Vagina (tissue), 2 donors: Measurements from ENCODE around the gene VEZF1.

ENCODE experiments used
- POLR2A ChIP-seq, 2 donors: fragments of 450-650 bp; IDR thresholded peaks; one replicate each; pipeline ENCODE4 v1.6.1; 2017; ENCODE audit warnings: antibody characterized with exemption in 2 of 2, mild to moderate bottlenecking in 2 of 2, moderate library complexity in 2 of 2
- POLR2AphosphoS5 ChIP-seq, 2 donors: sonication (generic); formaldehyde crosslinking; IDR thresholded peaks; one replicate each; pipeline ENCODE4 v1.9.0; 2017; ENCODE audit warnings: antibody characterized with exemption in 2 of 2, mild to moderate bottlenecking in 2 of 2, low read depth in 1 of 2; ENCODE audit not compliant: insufficient read depth in 1 of 2
- TF ChIP-seq, protein P1 (sequence below), 3 experiments: fragments of 450-650 bp in 2 of 3; fragments of 200-600 bp in 1 of 3; sonication (generic) in 1 of 3; IDR thresholded peaks; one replicate each; pipeline ENCODE4 v1.5.1; 2017 to 2019; ENCODE audit warnings: antibody characterized with exemption in 3 of 3, mild to moderate bottlenecking in 2 of 3, moderate library complexity in 2 of 3

GRCh38 chr17:57941384-57942370 lies 46.4 kb downstream of the VEZF1 start:
- TF ChIP-seq, protein P1, sequence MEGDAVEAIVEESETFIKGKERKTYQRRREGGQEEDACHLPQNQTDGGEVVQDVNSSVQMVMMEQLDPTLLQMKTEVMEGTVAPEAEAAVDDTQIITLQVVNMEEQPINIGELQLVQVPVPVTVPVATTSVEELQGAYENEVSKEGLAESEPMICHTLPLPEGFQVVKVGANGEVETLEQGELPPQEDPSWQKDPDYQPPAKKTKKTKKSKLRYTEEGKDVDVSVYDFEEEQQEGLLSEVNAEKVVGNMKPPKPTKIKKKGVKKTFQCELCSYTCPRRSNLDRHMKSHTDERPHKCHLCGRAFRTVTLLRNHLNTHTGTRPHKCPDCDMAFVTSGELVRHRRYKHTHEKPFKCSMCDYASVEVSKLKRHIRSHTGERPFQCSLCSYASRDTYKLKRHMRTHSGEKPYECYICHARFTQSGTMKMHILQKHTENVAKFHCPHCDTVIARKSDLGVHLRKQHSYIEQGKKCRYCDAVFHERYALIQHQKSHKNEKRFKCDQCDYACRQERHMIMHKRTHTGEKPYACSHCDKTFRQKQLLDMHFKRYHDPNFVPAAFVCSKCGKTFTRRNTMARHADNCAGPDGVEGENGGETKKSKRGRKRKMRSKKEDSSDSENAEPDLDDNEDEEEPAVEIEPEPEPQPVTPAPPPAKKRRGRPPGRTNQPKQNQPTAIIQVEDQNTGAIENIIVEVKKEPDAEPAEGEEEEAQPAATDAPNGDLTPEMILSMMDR (IDR thresholded peaks at IDR 0.05), result no peak
- TF ChIP-seq POLR2A (IDR thresholded peaks at IDR 0.05), result no peak
- TF ChIP-seq POLR2AphosphoS5 (IDR thresholded peaks at IDR 0.05; ENCODE audit: insufficient read depth in 1 of 2, low read depth in 1 of 2), result no peak
